A172 (cell line): Measurements from ENCODE around the gene PLRG1. TPM values are rescaled to one million over a fixed set of nuclear protein-coding genes. Genes with fewer than 3 reads are reported as not detected.

Source experiments
- total RNA-seq: library from RNA; depleted of rRNA; stranded (reverse); fragments of >200 nt; shearing (Covaris generic); gene quantifications from 2 replicates; pipeline ENCODE4 v1.2.3, GENCODE V29; 2014; rRNA removed

Gene PLRG1
- total RNA-seq, 1 experiment from 2014 or later: 71.6 TPM

Other genes with a start within 250 kb of the PLRG1 start
- not detected in 2 replicates for gene DCHS2, start 58.6 kb downstream of the PLRG1 start, total RNA-seq
- gene FGB, start 12.6 kb upstream of the PLRG1 start, total RNA-seq: not detected in 2 replicates
- gene FGA, start 40.3 kb upstream of the PLRG1 start, total RNA-seq: not detected in 2 replicates
- not detected in 2 replicates for gene FGG, start 62.3 kb upstream of the PLRG1 start, total RNA-seq
- not detected in 2 replicates for gene LRAT, start 193.6 kb upstream of the PLRG1 start, total RNA-seq
- gene RBM46, start 230.9 kb upstream of the PLRG1 start, total RNA-seq: not detected in 2 replicates